ENCODE measurements around the gene PLBD2. TPM values are rescaled to one million over a fixed set of nuclear protein-coding genes. Genes with fewer than 3 reads are reported as not detected.

Gene PLBD2
- total RNA-seq, 3 donors from 2014 or later, result 14.3 to 27.8 (median 25.9) TPM

DNA sequence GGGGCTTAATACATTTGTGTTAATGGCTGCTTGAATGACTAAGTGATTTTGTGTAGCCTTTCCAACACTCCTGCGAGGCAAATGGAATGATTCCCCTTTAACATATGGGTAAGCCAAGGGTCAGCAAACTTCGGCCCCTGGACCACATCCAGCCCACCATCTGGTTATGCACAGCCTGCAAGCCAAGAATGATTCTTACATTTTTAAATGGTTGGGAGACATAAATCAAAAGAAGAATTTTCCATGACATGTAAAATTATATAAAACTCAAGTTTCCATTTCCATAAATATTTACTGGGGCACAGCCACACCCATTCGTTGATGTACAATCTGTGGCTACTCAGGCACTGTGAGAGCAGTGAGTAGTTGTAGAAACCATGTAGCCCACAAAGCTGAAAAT is 32.5 kb upstream of the PLBD2 start:
- Histone ChIP-seq H3K36me3 (ENCODE audit: low read depth) (no peaks in the 10 kb centered on the region), H3K4me1 (ENCODE audit: low read depth) (peaks cover 3% of the 10 kb centered on the region), H3K4me3 (no peak overlapping the region), H3K9me3 (no peaks in the 10 kb centered on the region)
- DNase-seq, result peak in 2 of 3 donors; percentile 22 to 41
- TF ChIP-seq, protein P1, sequence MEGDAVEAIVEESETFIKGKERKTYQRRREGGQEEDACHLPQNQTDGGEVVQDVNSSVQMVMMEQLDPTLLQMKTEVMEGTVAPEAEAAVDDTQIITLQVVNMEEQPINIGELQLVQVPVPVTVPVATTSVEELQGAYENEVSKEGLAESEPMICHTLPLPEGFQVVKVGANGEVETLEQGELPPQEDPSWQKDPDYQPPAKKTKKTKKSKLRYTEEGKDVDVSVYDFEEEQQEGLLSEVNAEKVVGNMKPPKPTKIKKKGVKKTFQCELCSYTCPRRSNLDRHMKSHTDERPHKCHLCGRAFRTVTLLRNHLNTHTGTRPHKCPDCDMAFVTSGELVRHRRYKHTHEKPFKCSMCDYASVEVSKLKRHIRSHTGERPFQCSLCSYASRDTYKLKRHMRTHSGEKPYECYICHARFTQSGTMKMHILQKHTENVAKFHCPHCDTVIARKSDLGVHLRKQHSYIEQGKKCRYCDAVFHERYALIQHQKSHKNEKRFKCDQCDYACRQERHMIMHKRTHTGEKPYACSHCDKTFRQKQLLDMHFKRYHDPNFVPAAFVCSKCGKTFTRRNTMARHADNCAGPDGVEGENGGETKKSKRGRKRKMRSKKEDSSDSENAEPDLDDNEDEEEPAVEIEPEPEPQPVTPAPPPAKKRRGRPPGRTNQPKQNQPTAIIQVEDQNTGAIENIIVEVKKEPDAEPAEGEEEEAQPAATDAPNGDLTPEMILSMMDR (IDR thresholded peaks at IDR 0.05), result no peak
- peak; percentile 21 for ATAC-seq
- intact Hi-C loops (cut with DNase I, micrococcal nuclease), result no loop called here

DNA sequence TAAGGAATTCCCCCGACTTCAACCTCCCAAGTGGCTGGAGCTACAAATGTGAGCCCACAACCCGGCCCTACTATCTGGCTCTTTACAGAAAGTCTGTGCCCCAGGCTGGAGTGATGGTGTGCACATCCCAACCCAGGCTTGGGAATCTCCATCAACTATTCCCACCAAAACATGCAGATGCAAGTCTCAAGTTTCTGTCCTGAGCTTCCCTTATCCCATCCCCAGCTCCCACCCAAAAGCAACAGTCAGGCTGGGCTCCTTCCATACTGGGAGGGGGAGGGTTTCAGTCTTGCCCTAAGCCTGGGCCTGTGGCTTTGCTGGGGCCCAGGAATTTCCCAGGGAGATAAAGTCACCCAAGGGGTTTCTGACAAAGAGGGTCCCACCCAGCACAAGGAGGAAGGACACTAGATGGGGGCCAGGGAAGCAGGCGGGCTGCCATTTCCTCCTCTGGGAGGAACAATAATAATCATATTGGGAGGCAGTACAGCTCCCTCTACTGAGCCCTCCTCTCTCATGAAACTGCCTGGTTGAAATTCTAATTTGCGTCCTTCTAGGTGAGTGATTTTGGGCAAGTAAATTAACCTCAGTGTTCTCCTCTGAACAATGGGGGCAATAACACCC is 31.5 kb upstream of the PLBD2 start:
- TF ChIP-seq, protein P1 (IDR thresholded peaks at IDR 0.05), result no peak
- no peaks in the 10 kb centered on the region for H3K9me3 ChIP-seq
- no peak for DNase-seq
- intact Hi-C loops (cut with DNase I, micrococcal nuclease), result no loop called here
- H3K4me3 ChIP-seq, result no peak overlapping the region
- H3K4me1 ChIP-seq (ENCODE audit: low read depth), result peaks cover 3% of the 10 kb centered on the region
- no peaks in the 10 kb centered on the region for H3K36me3 ChIP-seq (ENCODE audit: low read depth)
- no peak for ATAC-seq

DNA sequence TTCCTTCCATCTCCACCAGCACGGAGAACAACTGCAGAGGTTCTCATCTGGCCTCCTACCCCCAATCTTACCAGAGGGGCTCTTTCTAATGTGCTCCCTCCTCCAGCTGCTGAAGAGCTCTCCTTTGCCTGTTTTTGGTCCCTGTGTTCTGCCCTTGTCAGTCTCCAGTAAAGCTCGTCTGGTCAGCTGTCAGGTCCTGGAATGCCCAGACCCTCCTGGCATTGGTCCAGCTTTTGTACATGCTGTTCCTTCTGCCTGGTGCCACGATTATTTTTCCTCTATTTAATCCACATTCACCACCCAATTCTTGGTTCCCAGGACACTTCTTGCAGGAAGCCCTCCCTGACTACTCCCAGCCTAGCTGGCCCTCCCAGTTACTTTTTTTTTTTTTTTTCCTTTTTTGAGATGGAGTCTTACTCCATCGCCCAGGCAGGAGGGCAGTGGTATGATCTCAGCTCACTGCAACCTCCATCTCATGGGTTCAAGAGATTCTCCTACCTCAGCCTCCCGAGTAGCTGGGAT is 30.0 kb upstream of the PLBD2 start:
- intact Hi-C loops (cut with DNase I, micrococcal nuclease), result no loop called here
- H3K9me3 ChIP-seq, result no peaks in the 10 kb centered on the region
- TF ChIP-seq, protein P1 (IDR thresholded peaks at IDR 0.05), result no peak
- H3K4me1 ChIP-seq (ENCODE audit: low read depth), result peaks cover 3% of the 10 kb centered on the region
- no peaks in the 10 kb centered on the region for H3K36me3 ChIP-seq (ENCODE audit: low read depth)
- no peak for DNase-seq
- ATAC-seq, result no peak
- no peak overlapping the region for H3K4me3 ChIP-seq

DNA sequence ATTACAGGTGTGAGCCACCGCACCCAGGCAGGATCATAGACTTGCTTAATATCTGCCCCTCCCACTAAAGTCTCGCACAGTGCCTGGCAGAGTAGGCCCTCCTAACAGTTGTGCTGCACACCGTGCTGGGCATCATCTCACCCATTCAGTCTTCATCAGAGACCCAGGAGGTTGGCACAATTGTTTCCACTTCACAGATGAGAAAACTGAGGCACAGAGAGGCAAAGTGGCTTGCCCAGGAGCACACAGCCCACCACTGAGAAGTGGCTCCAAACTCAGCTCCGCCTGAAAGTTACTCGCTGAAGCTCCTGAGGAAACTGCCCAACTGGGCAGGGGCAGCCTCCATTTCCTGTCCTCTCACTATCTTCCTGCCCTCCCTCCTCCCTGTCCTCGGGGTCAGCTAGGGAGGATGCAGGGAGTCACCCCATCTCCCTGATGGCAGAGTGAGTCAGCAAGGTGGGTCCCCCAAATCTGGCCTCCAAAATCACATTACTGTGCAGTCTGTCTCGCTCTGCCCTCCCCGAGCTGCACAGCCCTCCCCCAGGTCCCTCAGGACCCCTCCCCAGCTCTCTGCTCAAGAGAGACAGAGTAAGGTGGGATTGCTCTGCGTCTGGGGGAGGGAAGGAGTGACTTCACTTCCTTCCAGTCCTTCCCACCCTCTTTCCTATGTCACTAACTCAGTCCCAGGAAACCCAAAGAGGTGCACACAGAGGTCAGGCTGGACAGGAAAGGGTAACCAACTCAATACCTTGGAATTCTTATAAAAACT is 29.2 kb upstream of the PLBD2 start:
- H3K36me3 ChIP-seq (ENCODE audit: low read depth), result no peaks in the 10 kb centered on the region
- H3K4me3 ChIP-seq, result no peak overlapping the region
- DNase-seq, result peak in 1 of 3 donors; percentile 17
- TF ChIP-seq, protein P1 (IDR thresholded peaks at IDR 0.05), result no peak
- no peaks in the 10 kb centered on the region for H3K9me3 ChIP-seq
- intact Hi-C loops (cut with DNase I, micrococcal nuclease), result no loop called here
- H3K4me1 ChIP-seq (ENCODE audit: low read depth), result peaks cover 10% of the 10 kb centered on the region
- ATAC-seq, result no peak

DNA sequence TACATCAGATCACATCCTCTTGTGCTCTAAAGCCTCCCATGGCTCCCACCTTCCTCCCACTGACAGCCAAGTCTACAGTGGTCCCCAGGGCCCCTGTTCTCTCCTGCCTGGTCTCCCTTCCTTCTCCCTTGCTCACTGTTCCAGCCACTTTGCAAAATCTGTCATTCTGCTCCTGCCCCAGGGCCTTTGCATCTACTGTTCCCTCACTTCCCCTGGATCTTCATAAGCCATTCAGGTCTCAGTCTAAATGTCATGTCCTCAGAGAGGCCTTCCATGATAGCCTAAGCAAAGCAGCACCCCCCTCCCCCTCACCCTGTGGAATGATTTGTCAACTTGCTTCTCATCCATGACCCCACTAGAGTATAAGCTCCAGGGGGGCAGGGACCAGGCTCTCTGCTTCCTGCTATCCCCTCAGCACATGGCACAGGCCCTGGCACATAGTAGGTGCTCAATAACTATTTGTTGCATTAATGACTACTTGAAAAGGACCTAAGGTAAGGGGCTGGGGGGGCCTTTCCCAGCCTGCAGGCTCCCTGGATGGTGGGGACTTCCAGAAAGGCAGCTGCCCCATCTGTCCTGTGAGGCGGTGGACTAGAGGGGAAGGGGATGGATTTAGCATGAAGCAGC is 28.5 kb upstream of the PLBD2 start:
- no peaks in the 10 kb centered on the region for H3K9me3 ChIP-seq
- ATAC-seq (no peak), DNase-seq (peak in 1 of 3 donors; percentile 18)
- no peaks in the 10 kb centered on the region for H3K36me3 ChIP-seq (ENCODE audit: low read depth)
- intact Hi-C loops (cut with DNase I, micrococcal nuclease), result no loop called here
- peaks cover 10% of the 10 kb centered on the region for H3K4me1 ChIP-seq (ENCODE audit: low read depth)
- TF ChIP-seq, protein P1 (IDR thresholded peaks at IDR 0.05), result no peak
- H3K4me3 ChIP-seq, result no peak overlapping the region

All from mucosa of descending colon (tissue), 3 donors.